Adrenal gland (tissue), 12 donors: ENCODE data around the gene MTOR. TPM values are rescaled to one million over a fixed set of nuclear protein-coding genes. Genes with fewer than 3 reads are reported as not detected.

Experiments
- DNase-seq, 7 donors: peaks; one replicate each; pipeline ENCODE4 v3.0.0-alpha.2; 2019 to 2020
- H3K27ac ChIP-seq, 5 donors: fragments of 200-600 bp; sonication (generic) in 4 of 5; 1 replicate in 3 of 5; 2 replicates in 2 of 5; pipeline versions ENCODE4 v1.5.1 to v1.8.0; 2016 to 2020; ENCODE audit warnings: mild to moderate bottlenecking in 1 of 5
- H3K27me3 ChIP-seq: fragments of 200-600 bp; 2 replicates; pipeline ENCODE4 v1.8.0; 2021
- H3K36me3 ChIP-seq, 2 donors: fragments of 200-600 bp; replicated peaks in 1 of 2; 1 replicate in 1 of 2; 2 replicates in 1 of 2; pipeline versions ENCODE4 v1.5.1 to v1.8.0; 2018 to 2022
- H3K4me1 ChIP-seq, 2 donors: fragments of 200-600 bp; replicated peaks in 1 of 2; 1 replicate in 1 of 2; 2 replicates in 1 of 2; pipeline versions ENCODE4 v1.5.1 to v1.8.0; 2018 to 2021
- H3K4me3 ChIP-seq, 4 donors: fragments of 200-600 bp; sonication (generic) in 3 of 4; one replicate each; pipeline ENCODE4 v1.5.1; 2016 to 2018
- H3K9me3 ChIP-seq, 3 donors: fragments of 200-600 bp; sonication (generic) in 1 of 3; replicated peaks in 1 of 3; 1 replicate in 2 of 3; 2 replicates in 1 of 3; pipeline versions ENCODE4 v1.5.1 to v1.8.0; 2016 to 2021
- POLR2A ChIP-seq, 2 donors: fragments of 450-650 bp; IDR thresholded peaks; one replicate each; pipeline ENCODE4 v1.6.1; 2017; ENCODE audit warnings: antibody characterized with exemption in 2 of 2, mild to moderate bottlenecking in 2 of 2, moderate library complexity in 1 of 2
- WGBS, 4 donors: extraction: QIAGEN DNeasy Blood & Tissue Kit in 2 of 4; methylation state at CpG; one replicate each; pipeline versions ENCODE4 v1.1.5 to v1.1.7; 2013 to 2017; 5-methylcytosine and 5-hydroxymethylcytosine counted together
- intact Hi-C, 2 donors: fragments of 100-400 bp; cut with DNase I; formaldehyde crosslinking; loops; one replicate each; pipeline versions ENCODE4 v1.14.1 to v1.15.0; 2022 to 2023
- polyA plus RNA-seq, 3 donors: library from polyadenylated mRNA; stranded (reverse); fragments of 200-250 nt in 2 of 3; fragments of 350-450 nt in 1 of 3; fragmentation: Illumina TruSeq in 1 of 3; extraction: RNeasy Lipid Tissue Mini Kit (QIAGEN cat#74804) in 1 of 3; gene quantifications; one replicate each; pipeline ENCODE4 v1.2.3, GENCODE V29; 2013 to 2014
- total RNA-seq, 9 donors: library from RNA; depleted of rRNA in 4 of 9; stranded (reverse); fragments of >200 nt in 4 of 9; fragments of 120-200 nt in 1 of 9; fragmentation: NEBNext Ultra II Directional in 1 of 9; extraction: Animal tissue kit (Norgen Biotek cat#: 25700) in 1 of 9; gene quantifications; one replicate each; pipeline versions ENCODE4 v1.1.0 to v1.2.4, GENCODE V29; 2013 to 2023
- TF ChIP-seq, protein P1 (sequence below), 6 experiments: fragments of 450-650 bp in 4 of 6; fragments of 200-600 bp in 2 of 6; sonication (generic) in 1 of 6; IDR thresholded peaks; 1 replicate in 5 of 6; 2 replicates in 1 of 6; pipeline versions ENCODE4 v1.5.1 to v1.8.0; 2016 to 2021; ENCODE audit warnings: antibody characterized with exemption in 6 of 6, mild to moderate bottlenecking in 2 of 6, moderate library complexity in 1 of 6
- donor health status: healthy with polysubstance abuse.
- donor health status: Bipolar disorder and iron deficiency.
- donor health status: DM: yes; HTN: yes; CAD: no.
- donor health status: DM: no; HTN: no; CAD: no.
- donor health status: DM: no; HTN: no; CAD: no.
- donor health status: DM: yes; HTN: yes; CAD: no.

The MTOR gene
- total and polyA plus RNA-seq, 12 donors = 21.4 to 45.3 (median 33.4) TPM

DNA sequence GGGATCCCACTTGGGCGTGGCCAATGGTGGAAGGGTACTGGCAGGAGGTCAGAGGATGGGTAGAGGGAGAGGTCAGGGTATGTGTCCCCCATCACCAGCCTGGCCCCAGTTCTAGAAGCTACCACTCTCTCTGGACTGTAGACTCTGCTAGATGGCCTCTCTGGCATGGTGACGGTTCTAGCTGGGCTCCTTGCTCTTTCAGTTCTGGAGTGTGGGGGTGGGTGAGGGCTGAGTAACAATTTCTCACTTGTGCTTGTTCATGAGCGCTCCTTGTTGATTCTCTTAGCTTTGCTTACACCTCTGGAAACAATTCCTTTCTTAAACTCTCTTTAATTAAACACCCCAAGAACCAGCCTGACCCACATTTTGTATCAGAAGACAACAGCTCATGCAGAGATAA lies 137.4 kb downstream of the MTOR start:
- no peak overlapping the region for H3K27ac ChIP-seq
- TF ChIP-seq POLR2A (IDR thresholded peaks at IDR 0.05) = no peak
- TF ChIP-seq, protein P1, sequence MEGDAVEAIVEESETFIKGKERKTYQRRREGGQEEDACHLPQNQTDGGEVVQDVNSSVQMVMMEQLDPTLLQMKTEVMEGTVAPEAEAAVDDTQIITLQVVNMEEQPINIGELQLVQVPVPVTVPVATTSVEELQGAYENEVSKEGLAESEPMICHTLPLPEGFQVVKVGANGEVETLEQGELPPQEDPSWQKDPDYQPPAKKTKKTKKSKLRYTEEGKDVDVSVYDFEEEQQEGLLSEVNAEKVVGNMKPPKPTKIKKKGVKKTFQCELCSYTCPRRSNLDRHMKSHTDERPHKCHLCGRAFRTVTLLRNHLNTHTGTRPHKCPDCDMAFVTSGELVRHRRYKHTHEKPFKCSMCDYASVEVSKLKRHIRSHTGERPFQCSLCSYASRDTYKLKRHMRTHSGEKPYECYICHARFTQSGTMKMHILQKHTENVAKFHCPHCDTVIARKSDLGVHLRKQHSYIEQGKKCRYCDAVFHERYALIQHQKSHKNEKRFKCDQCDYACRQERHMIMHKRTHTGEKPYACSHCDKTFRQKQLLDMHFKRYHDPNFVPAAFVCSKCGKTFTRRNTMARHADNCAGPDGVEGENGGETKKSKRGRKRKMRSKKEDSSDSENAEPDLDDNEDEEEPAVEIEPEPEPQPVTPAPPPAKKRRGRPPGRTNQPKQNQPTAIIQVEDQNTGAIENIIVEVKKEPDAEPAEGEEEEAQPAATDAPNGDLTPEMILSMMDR (IDR thresholded peaks at IDR 0.05) = no peak
- no peaks in the 10 kb centered on the region for H3K27me3 ChIP-seq
- H3K4me3 ChIP-seq = no peak overlapping the region
- 93 to 98% (median 97%) methylated on average over 3 of the region's 3 CpGs for WGBS, 4 donors
- H3K9me3 ChIP-seq = no peaks in the 10 kb centered on the region
- intact Hi-C loops = loop anchor here in 1 of 2 donors (10.0 kb wide), 1 partner anchor 110 kb away; no protein-coding TSS in a partner anchor
- peaks cover 0 to 95% of the 10 kb centered on the region in 2 donors for H3K36me3 ChIP-seq
- DNase-seq = no peak
- no peaks in the 10 kb centered on the region for H3K4me1 ChIP-seq

DNA sequence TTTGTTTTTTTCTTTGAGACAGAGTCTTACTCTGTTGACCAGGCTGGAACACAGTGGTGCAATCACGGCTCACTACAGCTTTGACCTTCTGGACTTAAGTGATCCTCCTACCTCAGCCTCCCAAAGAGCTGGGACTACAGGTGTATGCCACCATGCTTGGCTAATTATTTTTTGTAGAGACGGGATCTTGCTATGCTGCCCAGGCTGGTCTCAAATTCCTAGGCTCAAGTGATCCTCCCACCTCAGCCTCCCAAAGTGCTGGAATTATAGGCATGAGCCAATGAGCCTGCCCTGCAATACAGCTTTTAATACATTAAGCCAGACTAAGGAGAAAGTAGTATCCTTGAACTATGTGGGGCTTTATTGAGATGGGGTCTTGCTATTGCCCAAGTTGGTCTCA lies 146.0 kb downstream of the MTOR start:
- Histone ChIP-seq H3K4me3 (no peak overlapping the region), H3K4me1 (no peaks in the 10 kb centered on the region), H3K27me3 (no peaks in the 10 kb centered on the region), H3K27ac (no peak overlapping the region), H3K36me3 (peaks cover 0 to 71% of the 10 kb centered on the region in 2 donors), H3K9me3 (no peaks in the 10 kb centered on the region)
- DNase-seq = no peak
- intact Hi-C loops = no loop called here
- no peak for TF ChIP-seq POLR2A (IDR thresholded peaks at IDR 0.05)
- TF ChIP-seq, protein P1 (IDR thresholded peaks at IDR 0.05) = no peak
- 88 to 100% (median 94%) methylated on average over 2 of the region's 2 CpGs for WGBS, 4 donors

DNA sequence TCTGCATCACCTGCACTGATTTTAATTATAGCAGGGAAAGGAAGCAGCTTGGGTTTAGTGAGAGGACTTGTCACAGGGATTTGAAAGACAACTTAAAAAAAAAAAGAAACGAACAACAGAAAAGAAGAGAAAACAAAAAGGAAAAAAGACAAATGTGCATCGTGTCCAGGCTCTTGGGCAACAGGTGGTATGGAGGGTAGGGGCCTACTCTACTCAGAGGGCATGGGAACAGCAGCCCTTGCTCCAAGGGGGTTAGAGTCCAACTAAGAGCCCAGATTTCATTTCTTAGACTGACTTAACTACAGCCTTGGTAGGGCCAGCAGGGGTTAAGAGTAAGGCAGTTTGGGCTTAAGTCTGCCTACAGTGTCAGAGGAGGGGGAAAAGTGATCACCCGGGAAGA lies 147.4 kb downstream of the MTOR start:
- no peak overlapping the region for H3K4me3 ChIP-seq
- H3K9me3 ChIP-seq = no peaks in the 10 kb centered on the region
- no peak for DNase-seq
- peaks cover 0 to 69% of the 10 kb centered on the region in 2 donors for H3K36me3 ChIP-seq
- no peak overlapping the region for H3K27ac ChIP-seq
- intact Hi-C loops = no loop called here
- TF ChIP-seq, protein P1 (IDR thresholded peaks at IDR 0.05) = no peak
- no peak for TF ChIP-seq POLR2A (IDR thresholded peaks at IDR 0.05)
- WGBS, 4 donors = 89 to 91% (median 90%) methylated on average over 3 of the region's 3 CpGs
- no peaks in the 10 kb centered on the region for H3K27me3 ChIP-seq
- H3K4me1 ChIP-seq = no peaks in the 10 kb centered on the region

DNA sequence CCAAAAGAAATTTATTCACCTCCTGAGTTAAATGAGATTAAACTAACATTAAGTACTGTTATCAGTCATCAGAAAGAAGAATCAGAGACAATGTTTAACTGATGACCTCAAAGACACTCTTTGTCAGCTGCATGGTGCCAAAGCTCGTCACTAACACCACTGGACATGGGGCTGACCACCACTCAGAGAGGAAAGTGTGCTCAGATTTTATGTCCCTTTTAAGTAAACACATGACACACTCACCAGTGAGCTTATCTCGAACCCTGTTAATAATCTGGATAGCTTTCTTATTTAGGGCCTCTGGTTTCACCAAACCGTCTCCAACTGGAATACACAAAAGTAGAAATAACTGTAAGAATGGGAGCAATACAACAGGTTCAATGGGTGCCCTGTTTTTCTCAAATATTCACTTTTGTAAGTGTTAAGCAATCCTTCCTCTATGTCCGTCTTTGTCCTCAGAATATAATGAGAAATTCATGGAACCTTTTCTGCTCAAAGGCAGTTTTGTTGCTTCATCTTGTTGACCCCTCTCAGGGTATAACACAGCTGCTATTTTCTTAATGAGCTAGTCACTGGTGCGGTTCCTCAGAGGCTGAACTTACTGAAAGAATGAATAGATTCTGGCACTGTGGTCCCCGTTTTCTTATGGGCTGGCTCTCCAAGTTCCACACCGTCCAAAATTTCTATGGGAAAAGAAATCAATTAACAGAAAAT lies 153.1 kb downstream of the MTOR start:
- peaks cover 4 to 10% of the 10 kb centered on the region in 2 donors for H3K4me1 ChIP-seq
- TF ChIP-seq, protein P1 (IDR thresholded peaks at IDR 0.05) = no peak
- TF ChIP-seq POLR2A (IDR thresholded peaks at IDR 0.05) = no peak
- H3K27ac ChIP-seq = no peak overlapping the region
- H3K4me3 ChIP-seq = no peak overlapping the region
- peaks cover 0 to 61% of the 10 kb centered on the region in 2 donors for H3K36me3 ChIP-seq
- H3K9me3 ChIP-seq = no peaks in the 10 kb centered on the region
- 85 to 95% (median 88%) methylated on average over 7 of the region's 7 CpGs for WGBS, 4 donors
- peak in 1 of 7 donors; percentile 13 for DNase-seq
- no peaks in the 10 kb centered on the region for H3K27me3 ChIP-seq
- intact Hi-C loops = no loop called here
